ENCODE measurements around the gene MAPKAP1.
"Not testable (repeated sequence)": the region's sequence is repeated elsewhere in the genome, so short reads cannot be mapped to it uniquely, and the experiment has no call there.

Gene MAPKAP1

GRCh38 chr9:125603478-125604021, 103.5 kb downstream of the MAPKAP1 start:
- no peak for DNase-seq (ENCODE audit: low spot score)

GRCh38 chr9:125601961-125602360, 105.0 kb downstream of the MAPKAP1 start:
- no peak for DNase-seq (ENCODE audit: low spot score)

- DNase-seq (ENCODE audit: low spot score) = no peak
Measured at GRCh38 chr9:125600194-125600593, 106.8 kb downstream of the MAPKAP1 start.

- no peak for DNase-seq (ENCODE audit: low spot score)
Measured at GRCh38 chr9:125594223-125594610, 112.8 kb downstream of the MAPKAP1 start.

GRCh38 chr9:125593581-125594222, 113.3 kb downstream of the MAPKAP1 start:
- DNase-seq (ENCODE audit: low spot score) = no peak

GRCh38 chr9:125591888-125592287, 115.1 kb downstream of the MAPKAP1 start:
- no peak for DNase-seq (ENCODE audit: low spot score)

GRCh38 chr9:125591245-125591644, 115.8 kb downstream of the MAPKAP1 start:
- no peak for DNase-seq (ENCODE audit: low spot score)

- no peak for DNase-seq (ENCODE audit: low spot score)
Measured at GRCh38 chr9:125589287-125589686, 117.7 kb downstream of the MAPKAP1 start.

GRCh38 chr9:125587819-125588460, 119.1 kb downstream of the MAPKAP1 start:
- no peak for DNase-seq (ENCODE audit: low spot score)

- no peak for DNase-seq (ENCODE audit: low spot score)
Measured at GRCh38 chr9:125586172-125586511, 120.9 kb downstream of the MAPKAP1 start.

- DNase-seq (ENCODE audit: low spot score) = no peak
Measured at GRCh38 chr9:125585503-125586171, 121.4 kb downstream of the MAPKAP1 start.

- DNase-seq (ENCODE audit: low spot score) = no peak
Measured at GRCh38 chr9:125580701-125581286, 126.2 kb downstream of the MAPKAP1 start.

- DNase-seq (ENCODE audit: low spot score) = no peak
Measured at GRCh38 chr9:125579030-125579932, 127.7 kb downstream of the MAPKAP1 start.

GRCh38 chr9:125574126-125574877, 132.7 kb downstream of the MAPKAP1 start:
- DNase-seq (ENCODE audit: low spot score) = no peak

- DNase-seq (ENCODE audit: low spot score) = not testable (repeated sequence)
Measured at GRCh38 chr9:125572461-125572860, 134.5 kb downstream of the MAPKAP1 start.

GRCh38 chr9:125571824-125572223, 135.2 kb downstream of the MAPKAP1 start:
- DNase-seq (ENCODE audit: low spot score) = not testable (repeated sequence)

- DNase-seq (ENCODE audit: low spot score) = no peak
Measured at GRCh38 chr9:125570246-125570645, 136.8 kb downstream of the MAPKAP1 start.

- no peak for DNase-seq (ENCODE audit: low spot score)
Measured at GRCh38 chr9:125568621-125569020, 138.4 kb downstream of the MAPKAP1 start.

- not testable (repeated sequence) for DNase-seq (ENCODE audit: low spot score)
Measured at GRCh38 chr9:125566051-125566450, 141.0 kb downstream of the MAPKAP1 start.

- DNase-seq (ENCODE audit: low spot score) = no peak
Measured at GRCh38 chr9:125565126-125565525, 141.9 kb downstream of the MAPKAP1 start.

GRCh38 chr9:125564631-125565030, 142.4 kb downstream of the MAPKAP1 start:
- no peak for DNase-seq (ENCODE audit: low spot score)
